DMS 273 (cell line): ENCODE data around the gene RFNG.
"Not testable (repeated sequence)": the region's sequence is repeated elsewhere in the genome, so short reads cannot be mapped to it uniquely, and the experiment has no call there.

ENCODE experiments used
- DNase-seq: peaks from one replicate; lab custom pipeline; 2025; ENCODE audit not compliant: unreplicated experiment; lab: John Stamatoyannopoulos, UW

RFNG gene

DNA sequence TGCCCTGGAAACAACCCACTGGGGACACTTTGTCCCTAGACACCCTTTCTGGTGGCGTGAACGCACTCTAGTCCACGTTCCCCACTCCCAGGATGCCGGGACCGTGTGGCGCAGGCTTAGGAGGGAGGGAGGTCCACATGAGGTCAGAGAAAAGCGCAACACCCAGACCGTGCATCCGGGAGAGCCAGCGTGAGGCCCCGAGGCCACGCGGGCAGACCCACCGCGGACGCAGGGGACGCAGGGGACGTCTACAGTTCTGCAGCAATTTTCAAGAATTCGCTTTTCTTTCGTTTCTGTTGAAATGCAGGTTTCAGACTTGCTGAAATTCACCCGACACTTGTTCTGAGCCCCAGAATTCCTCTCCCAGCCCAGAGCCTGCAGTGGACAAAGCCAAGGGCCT lies 4.7 kb downstream of the RFNG start:
- DNase-seq: no peak

DNA sequence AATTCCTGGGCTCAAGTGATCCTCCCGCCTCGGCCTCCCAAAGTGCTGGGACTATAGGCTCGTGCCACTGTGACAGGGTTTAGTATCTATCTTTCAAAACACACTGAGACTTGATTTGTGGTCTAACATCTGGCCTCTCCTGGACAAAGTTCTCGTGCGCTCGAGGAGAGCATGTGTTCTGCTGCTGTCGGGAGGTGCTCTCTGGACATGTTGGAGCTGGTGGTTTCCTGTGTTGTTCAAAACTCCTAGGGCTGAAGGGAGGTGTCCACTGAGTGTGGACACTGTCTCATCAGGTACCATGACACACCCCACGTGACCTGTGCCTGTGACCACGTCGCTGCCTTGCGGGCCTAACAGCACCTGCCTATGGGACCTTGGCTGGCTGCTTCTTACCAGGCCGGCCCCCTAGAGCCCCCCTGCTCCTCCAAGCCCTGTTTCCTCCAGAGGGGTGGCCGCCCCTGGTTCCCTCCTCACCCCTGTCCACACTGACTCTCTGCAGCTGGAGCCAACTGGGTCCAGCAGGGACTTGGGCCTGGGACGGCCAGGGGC lies 5.6 kb downstream of the RFNG start:
- no peak for DNase-seq

DNA sequence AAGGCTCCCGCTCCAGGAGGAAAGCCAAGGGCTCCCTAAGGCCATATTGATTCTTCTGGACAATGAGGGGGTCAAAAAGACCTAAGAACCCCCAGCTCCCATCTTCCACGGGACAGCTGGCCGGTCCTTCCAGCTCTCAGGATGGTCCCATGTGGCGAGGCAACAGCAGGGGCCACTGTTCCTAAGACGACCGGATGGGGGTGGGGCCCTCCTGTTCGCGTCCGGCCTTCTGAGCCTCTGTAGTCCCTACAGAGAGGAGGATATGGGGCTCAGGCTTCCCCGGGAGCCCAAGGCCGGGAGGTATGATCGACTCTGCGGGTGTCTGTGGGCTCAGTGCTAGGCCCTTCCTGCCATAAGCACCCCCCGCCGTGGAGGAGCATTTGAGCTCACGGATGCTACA lies 8.1 kb downstream of the RFNG start:
- no peak for DNase-seq

DNA sequence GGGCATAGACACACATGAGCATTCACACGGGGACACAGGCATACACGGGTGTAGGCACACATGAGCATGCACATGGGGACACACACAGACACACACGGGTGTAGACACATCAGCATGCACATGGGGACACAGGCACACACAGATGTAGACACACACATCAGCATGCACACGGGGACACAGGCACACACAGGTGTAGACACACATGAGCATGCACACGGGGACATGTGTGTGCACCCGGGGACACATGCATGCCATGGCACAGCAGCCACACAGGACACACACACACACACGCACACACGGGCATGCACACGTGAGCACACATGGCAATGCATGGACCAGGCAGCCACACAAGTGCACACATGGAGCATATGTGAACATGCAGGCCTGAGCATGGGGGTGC lies 9.0 kb downstream of the RFNG start:
- no peak for DNase-seq

DNA sequence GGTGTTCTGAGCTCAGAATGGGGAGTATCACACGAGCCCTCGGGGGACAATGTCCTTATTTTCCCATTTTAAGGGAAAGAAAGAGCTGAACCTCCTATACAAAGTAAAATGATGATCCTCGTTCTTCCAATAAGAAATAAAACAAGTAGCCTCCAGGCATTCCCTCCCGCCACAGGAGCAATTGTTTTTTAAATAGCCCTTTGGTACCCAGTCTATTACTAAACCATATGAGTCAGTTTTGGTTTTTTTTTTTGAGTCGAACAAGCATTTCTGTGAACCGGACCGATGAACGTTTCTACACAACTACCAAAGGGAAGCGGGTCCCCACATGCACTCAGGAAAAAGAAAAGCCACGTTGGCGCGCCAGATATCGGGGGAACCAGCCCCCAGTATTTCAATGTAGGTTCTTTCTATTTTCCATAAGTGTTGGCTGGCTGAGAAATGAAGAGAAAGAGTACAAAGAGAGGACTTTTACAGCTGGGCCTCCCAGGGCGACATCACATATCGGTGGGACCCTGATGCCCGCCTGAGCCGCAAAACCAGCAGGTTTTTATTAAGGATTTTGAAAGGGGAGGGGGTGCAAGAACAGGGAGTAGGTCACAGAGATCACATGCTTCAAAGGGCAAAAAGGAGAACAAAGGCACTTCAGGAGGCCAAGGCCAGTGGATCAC lies 10.3 kb downstream of the RFNG start:
- DNase-seq: no peak

DNA sequence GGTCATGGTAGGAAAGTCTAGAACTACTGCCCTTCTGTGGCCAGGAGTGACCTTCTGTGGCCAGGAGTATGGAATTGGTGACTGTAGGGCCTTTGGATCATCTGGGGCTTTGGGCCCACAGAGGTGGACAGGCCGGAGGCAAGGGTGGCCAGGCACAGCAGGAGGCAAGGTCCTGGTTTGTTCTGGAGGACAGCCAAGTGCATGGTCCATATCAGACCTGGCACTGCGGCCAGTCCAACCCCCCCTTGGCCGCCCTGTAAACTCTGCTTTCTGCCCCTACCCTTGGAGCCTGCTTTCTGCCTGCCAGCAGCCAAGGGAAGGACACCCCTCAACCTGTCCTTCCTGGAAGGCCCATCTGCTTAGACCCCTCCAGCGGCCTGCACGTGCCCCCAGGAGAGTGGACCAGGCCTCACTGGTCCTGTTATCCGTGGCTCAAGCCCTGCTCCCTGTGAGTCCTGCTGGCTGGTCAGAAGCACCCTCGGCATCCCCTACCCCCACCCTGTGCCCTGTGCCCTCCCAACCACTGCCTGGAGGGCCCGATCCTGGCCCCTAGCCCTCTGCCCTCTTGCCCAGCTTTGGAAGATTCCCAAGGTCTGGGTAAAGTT lies 11.8 kb downstream of the RFNG start:
- DNase-seq: no peak

DNA sequence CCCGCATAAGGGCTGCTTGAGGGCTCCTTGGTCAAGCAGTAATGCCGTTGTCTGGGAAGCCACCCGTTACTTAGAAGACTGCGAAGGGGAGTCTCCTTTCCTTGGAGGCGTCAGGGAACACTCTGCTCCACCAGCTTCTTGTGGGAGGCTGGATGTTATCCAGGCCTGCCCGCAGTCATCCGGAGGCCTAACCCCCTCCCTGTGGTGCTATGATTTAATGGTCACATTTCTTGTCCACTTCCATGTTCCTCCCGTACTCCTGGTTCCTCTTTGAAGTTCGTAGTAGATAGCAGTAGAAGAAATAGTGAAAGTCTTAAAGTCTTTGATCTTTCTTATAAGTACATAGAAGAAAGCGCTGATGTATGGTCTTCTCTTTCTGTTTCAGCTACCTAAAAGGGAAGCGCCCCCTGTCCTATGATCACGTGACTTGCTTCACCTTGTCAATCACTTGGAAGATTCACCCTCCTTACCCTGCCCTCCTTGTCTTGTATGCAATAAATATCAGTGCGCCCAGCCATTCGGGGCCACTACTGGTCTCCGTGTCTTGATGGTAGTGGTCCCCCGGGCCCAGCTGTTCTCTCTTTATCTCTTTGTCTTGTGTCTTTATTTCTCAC lies 12.7 kb downstream of the RFNG start:
- DNase-seq: not testable (repeated sequence)

DNA sequence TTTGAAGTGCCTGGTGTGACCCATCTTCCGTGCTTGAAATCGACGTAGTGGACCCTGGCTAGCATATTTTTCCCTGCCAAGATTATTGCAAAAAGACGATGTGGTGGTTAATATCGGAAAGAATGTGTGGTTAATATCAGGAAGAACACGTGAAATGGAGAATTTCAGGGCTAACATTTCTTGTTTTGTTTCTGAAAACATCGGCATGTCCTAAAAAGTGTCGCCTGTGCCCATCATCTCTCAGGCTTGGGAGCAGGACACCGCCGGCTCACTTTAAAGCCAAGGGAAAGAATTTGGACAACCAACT lies 13.8 kb downstream of the RFNG start:
- DNase-seq: no peak

DNA sequence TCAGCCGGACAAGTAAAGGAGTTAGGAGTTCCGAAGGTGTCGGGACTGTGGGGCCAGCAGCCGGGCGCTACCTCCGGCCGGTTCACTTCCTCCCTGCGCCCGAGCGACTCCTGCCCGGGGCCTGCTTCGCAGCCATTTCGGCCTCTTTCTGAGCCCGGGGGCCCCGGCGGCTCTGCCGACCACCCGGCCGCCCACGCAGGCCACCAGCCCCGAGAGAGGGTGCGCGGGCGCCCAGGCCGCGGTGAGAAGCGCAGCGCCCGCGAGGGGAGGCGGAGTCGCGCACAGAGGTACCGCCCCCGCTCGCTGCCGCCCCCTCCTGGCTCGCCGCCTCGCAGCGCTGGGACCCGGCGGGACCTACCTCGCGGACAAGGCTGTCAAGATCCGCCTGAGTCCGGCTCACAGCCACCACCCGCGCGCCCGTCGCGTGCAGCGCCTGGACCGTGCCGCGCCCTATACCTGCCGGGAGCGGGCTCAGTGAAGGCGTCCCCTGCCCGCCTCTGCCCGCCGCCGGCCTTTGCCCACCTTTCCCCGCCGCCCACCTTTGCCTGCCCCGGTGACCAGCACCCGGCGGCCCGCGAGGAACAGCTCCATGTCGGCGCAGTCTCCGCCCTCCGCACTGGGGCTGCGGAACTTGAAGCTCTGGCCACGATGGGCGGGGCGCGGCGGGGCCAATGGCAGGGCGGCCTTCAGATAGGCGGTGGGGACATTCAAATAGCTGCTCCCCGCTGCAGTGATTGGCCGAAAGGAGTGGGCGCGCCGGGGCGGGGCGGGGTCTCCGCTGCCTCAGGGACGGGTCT lies 14.3 kb downstream of the RFNG start, which contains the start of gene DCXR:
TSS of gene DCXR (minus strand) at position 606 of the 797 bp plus-strand sequence. CDS start at position 591, 15 bp downstream.
- DNase-seq: peak; percentile 98

DNA sequence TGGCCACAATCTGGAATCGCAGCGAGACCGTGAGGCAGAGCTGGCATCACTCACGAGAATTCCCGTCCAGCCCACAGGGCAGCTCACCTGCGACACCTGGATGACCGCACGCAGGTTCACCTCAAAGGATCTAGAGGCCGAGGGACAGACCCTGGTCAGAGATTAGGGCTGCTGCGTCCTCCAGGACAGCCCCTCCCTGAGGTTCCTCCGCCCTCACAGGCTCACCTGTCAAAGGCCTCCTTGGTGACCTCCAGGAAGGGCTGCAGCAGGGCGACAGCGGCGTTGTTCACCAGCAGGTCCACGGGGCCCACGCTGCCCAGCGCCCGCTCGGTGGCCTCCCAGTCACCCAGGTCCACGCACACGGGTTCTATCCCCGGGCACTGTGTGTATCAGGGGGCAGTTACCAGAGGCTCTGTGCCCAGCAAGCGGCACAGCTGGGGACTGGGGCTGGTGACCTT lies 14.9 kb downstream of the RFNG start:
- DNase-seq: no peak

DNA sequence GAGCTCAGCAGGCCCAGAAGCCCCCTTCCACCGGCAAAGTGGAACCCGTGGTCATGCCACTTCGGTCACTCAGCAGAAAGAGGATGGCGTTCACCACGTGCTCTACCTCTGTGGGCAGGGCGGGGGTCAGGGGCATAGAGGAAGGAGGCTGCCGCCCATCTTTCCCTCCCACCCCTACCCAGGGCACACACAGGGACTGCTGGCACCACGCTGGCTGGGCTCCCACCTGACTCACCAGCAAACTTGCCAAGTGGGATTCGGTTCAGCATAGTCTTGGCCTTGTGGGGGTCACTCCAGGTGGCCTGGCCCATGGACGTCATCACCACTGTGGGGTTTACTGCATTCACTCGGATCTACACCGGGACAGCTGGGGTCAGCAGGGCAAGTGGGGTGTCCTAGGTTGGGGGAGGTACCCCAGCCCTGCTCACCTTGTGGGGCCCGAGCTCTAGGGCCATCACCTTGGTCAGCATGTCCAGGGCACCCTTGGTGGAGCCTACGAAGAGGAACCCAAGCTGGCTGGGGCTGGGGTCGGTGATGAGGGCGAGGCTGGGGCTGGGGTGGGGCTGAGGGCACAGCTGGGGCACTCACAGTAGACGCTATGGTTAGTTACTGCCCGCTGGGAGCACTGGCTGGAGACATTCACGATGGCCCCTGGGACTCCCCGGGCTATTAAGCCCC lies 15.5 kb downstream of the RFNG start:
- DNase-seq: no peak

DNA sequence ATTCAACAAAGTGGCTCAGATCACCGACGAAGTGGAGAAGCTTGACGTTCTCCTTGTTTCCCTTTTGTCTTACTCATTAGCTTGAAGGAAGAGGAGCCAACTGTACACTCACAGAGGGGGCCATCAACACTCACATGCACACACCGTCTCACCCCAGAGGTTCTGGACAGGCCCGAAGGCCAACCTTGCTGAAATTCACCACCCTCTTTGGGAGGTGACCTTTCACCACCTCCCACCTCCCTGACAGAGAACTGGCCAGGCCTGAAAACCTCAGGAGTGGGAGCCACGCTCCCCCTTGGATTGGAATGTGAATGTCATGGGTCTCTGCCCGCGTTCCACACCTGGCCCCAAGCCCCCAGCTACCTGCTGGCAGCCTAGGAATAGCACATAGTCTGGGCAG lies 16.1 kb downstream of the RFNG start:
- no peak for DNase-seq

DNA sequence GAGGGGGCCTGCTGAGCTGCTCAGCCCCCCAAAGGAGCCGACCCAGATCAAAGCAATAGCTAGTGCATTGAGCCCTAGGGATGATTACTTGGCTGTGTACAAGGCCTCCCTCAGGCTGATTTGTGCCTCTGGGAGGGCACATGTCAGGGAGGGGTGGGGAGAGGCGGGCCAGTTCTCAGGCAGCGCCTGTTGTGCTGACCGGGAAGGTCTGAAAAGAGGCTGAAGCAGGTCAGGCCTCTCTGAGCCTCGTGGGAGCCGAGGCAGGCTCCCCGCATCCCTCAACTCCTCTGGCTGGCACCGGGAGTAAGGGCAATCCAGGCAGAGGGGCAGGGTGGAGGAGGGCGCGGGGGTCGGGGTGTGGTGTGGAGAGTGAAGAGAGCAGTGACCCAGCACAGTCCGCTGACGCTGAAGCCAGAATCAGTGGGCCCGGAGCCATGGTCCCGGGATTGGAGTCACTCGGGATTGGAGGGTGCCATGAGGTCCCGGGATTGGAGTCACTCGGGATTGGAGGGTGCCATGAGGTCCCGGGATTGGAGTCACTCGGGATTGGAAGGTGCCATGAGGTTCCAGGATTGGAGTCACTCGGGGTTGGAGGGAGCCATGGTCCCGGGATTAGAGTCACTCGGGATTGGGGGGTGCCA lies 17.1 kb downstream of the RFNG start:
- DNase-seq: no peak

DNA sequence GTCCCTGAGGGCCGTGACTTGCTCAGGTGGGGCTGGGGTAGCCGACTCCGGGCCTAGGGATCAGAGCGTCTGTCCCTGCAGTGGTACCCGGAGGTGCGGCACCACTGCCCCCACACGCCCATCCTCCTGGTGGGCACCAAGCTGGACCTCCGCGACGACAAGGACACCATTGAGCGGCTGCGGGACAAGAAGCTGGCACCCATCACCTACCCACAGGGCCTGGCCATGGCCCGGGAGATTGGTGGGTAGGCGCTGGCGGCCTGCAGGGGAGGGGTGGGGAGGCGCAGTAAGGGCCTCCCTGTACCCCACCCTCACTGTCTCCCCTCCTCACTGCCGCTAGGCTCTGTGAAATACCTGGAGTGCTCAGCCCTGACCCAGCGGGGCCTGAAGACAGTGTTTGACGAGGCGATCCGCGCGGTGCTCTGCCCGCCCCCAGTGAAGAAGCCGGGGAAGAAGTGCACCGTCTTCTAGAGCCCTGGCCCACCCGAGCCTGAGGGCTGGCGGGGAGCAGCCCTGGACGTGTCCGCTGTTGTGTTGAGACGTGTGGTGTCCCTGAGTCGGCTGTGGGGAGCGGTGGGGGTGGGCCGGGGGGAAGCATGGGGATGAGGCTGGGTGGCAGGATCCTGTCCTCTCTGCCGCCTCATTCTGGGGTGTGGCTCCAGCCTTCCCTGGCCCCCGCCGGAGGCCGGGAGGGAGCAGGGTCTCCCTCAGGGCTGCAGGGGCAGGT lies 18.1 kb downstream of the RFNG start:
- no peak for DNase-seq

DNA sequence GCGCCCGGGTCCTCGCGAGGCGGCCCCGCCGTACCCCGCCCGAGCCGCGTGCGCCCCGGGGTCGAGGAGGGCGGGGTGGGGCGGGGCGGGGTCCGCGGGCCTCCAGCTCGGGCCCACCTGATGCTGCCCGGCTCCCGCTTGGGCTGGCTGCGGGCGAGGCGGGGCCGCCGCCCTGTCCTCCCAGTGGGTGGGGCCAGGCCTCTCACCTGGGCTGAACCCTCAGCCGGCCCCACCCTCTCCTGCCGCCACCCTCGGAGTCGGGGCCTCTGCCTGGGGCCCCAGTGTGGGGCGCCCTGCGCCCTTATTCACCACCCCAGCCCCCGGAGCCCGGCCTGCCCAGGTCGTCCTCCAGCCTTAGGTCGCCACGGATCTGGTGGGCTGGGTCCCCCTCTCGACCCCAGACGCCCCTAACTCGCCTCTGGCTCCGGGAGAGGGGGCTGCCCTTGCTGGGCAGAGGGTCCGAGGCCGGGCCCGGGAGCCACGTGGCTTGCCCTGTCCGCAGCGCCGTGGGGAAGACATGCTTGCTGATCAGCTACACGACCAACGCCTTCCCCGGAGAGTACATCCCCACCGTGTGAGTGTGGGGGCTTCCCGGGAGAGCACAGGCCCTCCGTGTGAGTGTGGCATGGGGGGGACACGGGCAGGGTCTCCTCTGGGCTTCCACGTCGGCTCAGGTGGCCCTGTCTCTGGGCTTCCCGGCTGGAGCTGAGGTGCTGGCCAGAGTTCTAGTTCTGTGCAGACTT lies 19.6 kb downstream of the RFNG start:
- peak; percentile 60 for DNase-seq

DNA sequence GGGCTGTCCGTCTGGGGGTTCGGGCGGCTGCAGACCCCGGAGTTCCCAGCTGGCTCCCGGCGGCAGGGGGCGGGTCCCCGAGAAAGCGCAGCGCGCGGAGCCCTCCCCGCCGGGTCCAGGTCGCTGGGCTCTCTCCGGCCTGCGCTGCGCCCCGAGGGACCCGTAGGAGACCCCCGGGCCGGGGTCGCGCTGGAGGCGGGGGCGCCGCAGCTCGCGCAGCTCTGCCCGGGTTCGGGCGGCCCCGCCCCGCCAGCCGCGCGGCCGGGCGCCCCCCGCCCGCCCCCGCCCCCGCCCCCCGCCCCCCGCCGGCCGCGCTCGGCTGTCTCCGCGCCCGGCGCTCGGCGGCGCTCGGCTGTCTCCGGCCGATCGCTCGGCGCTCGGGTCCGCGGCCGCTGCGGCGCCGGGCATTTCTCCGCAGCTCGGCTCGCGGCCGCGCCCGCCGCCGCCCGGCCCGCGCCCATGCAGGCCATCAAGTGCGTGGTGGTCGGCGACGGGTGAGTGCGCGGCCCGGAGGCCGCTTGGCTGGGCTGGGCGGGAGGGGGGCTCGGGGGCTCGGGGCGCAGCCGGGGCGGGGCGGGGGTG lies 20.2 kb downstream of the RFNG start, which contains the start of gene RAC3:
TSS of gene RAC3 (plus strand) at position 376 of the 582 bp plus-strand sequence. CDS start at position 460, 84 bp downstream.
- peak; percentile 84 for DNase-seq

DNA sequence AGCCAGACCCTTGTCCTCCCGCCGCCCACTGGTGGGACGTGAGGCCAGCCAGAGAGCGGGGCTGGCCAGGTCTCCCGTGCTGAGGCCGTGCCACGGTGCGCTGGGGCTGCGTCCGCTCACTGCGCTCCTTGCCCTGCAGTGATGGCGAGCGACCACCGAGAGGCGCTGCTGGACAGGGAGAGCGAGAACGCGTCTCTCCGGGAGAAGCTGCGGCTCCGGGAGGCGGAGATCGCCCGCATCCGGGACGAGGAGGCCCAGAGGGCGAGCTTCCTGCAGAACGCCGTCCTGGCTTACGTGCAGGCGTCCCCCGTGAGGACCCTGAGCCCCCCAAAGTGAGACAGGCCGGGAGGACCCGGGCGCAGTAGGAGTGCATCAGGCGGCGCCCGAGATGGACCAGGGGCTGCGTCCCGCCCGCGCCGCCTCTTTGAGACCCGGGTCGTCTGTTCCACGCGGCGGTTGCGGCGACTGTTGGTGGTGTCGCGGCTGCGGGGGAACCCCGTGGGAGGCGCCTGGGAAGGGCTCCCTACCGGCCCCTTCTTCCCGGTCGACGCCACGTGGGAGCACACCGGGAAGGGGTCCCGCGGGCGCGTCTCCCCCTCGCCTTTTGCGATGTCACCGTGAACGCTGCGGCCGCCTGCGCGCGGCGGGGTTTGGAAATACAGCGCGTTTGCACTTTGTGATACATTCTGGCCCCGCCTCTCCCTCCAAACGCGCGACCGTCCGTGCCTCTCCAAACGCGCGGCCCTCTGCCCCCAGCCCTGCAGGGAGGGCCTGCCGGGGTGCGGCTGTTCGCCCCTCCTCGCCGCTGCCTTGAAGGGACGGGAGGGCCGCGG lies 20.9 kb downstream of the RFNG start:
- peak; percentile 95 for DNase-seq

DNA sequence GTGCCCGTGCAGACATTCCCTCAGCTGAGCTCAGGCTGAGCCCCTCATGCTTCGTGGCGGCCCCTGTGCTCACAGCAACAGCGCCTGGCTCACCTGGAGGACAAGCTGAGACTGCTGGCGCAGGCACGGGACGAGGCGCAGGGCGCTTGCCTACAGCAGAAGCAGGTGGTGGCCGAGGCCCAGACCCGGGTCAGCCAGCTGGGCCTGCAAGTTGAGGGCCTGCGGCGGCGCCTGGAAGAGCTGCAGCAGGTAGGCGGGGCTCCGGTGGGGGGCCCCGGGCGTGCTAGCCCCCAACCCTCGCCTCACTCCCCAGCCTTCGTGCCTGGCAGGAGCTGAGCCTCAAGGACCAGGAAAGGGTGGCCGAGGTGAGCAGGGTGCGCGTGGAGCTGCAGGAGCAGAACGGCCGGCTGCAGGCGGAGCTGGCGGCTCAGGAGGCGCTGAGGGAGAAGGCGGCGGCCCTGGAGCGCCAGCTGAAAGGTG lies 21.6 kb downstream of the RFNG start:
- DNase-seq: no peak
